Esophagus muscularis mucosa (tissue), 3 donors: ENCODE data around the gene PTPN6.

Source experiments
- POLR2A ChIP-seq: fragments of 450-650 bp; IDR thresholded peaks from one replicate; pipeline ENCODE4 v1.6.1; 2017; ENCODE audit warnings: antibody characterized with exemption, moderate library complexity, mild to moderate bottlenecking, low read depth
- POLR2AphosphoS5 ChIP-seq, 2 donors: sonication (generic); formaldehyde crosslinking; IDR thresholded peaks; one replicate each; pipeline ENCODE4 v1.6.1; 2017; ENCODE audit warnings: antibody characterized with exemption in 2 of 2
- TF ChIP-seq, protein P1 (sequence below), 3 experiments: fragments of 200-600 bp in 2 of 3; fragments of 450-650 bp in 1 of 3; sonication (generic) in 2 of 3; IDR thresholded peaks; one replicate each; pipeline ENCODE4 v1.5.1; 2017 to 2019; ENCODE audit warnings: antibody characterized with exemption in 3 of 3, mild to moderate bottlenecking in 2 of 3, moderate library complexity in 1 of 3

DNA sequence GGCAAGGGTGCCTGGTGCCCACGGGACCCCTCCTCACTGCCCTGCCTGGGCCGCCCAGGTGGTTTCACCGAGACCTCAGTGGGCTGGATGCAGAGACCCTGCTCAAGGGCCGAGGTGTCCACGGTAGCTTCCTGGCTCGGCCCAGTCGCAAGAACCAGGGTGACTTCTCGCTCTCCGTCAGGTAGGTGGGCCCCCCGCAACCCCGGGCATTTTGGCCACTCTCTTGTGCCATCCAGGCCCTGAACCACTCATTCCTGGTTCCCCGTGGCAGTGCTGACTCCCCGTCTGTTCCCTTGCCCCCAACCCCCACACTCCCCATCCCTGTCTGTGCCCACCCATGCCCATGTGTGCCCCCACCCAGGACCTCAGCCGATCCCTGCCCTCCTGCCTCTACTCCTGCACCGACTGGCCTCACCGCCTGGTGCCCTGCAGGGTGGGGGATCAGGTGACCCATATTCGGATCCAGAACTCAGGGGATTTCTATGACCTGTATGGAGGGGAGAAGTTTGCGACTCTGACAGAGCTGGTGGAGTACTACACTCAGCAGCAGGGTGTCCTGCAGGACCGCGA is 480 bp downstream of the PTPN6 start:
- no peak for TF ChIP-seq POLR2AphosphoS5 (IDR thresholded peaks at IDR 0.05)
- no peak for TF ChIP-seq POLR2A
- TF ChIP-seq, protein P1, sequence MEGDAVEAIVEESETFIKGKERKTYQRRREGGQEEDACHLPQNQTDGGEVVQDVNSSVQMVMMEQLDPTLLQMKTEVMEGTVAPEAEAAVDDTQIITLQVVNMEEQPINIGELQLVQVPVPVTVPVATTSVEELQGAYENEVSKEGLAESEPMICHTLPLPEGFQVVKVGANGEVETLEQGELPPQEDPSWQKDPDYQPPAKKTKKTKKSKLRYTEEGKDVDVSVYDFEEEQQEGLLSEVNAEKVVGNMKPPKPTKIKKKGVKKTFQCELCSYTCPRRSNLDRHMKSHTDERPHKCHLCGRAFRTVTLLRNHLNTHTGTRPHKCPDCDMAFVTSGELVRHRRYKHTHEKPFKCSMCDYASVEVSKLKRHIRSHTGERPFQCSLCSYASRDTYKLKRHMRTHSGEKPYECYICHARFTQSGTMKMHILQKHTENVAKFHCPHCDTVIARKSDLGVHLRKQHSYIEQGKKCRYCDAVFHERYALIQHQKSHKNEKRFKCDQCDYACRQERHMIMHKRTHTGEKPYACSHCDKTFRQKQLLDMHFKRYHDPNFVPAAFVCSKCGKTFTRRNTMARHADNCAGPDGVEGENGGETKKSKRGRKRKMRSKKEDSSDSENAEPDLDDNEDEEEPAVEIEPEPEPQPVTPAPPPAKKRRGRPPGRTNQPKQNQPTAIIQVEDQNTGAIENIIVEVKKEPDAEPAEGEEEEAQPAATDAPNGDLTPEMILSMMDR (IDR thresholded peaks at IDR 0.05): no peak
